AG04450 (cell line): ENCODE results near the gene ARHGEF12. TPM values are rescaled to one million over a fixed set of nuclear protein-coding genes. Genes with fewer than 3 reads are reported as not detected.

Source experiments
- CTCF ChIA-PET: fragments of 300-600, 350-600 bp; formaldehyde crosslinking; extraction: SDS; loops from one replicate; lab custom pipeline; 2022; ENCODE audit warnings: antibody characterized with exemption, inconsistent platforms; lab: Charles Lee
- POLR2A ChIA-PET: fragments of 350-600 bp; formaldehyde crosslinking; extraction: SDS; loops from one replicate; lab custom pipeline; 2021; ENCODE audit warnings: antibody characterized with exemption, inconsistent platforms; lab: Yijun Ruan, JAX
- DNase-seq: peaks from one replicate; pipeline ENCODE4 v3.0.0-alpha.2; 2011; ENCODE audit warnings: low read depth, low spot score
- H3K27ac ChIP-seq: one replicate; pipeline ENCODE4 v1.5.1; 2012; ENCODE audit warnings: low read depth, low read length, control low read depth
- H3K27me3 ChIP-seq: one replicate; pipeline ENCODE4 v1.6.0; 2012; ENCODE audit warnings: low read length; ENCODE audit not compliant: control insufficient read depth, insufficient read depth
- H3K4me3 ChIP-seq: 2 replicates; pipeline ENCODE4 v1.5.1; 2011; ENCODE audit warnings: mild to moderate bottlenecking, low read depth, low read length, control low read depth
- H3K9me3 ChIP-seq: 2 replicates; pipeline ENCODE4 v1.5.1; 2012; ENCODE audit warnings: low read length; ENCODE audit not compliant: control insufficient read depth, insufficient read depth
- polyA plus RNA-seq: library from polyadenylated mRNA; depleted of rRNA; stranded (reverse); fragments of >200 nt; gene quantifications from 2 replicates; pipeline ENCODE4 v1.2.3, GENCODE V29; 2011
- TF ChIP-seq, protein P1 (sequence below): IDR thresholded peaks from 2 replicates; pipeline ENCODE4 v1.5.1; 2011; ENCODE audit warnings: low read depth, low read length, control low read depth, inconsistent platforms

ARHGEF12 gene
- polyA plus RNA-seq, 1 experiment, result 64.8 TPM

DNA sequence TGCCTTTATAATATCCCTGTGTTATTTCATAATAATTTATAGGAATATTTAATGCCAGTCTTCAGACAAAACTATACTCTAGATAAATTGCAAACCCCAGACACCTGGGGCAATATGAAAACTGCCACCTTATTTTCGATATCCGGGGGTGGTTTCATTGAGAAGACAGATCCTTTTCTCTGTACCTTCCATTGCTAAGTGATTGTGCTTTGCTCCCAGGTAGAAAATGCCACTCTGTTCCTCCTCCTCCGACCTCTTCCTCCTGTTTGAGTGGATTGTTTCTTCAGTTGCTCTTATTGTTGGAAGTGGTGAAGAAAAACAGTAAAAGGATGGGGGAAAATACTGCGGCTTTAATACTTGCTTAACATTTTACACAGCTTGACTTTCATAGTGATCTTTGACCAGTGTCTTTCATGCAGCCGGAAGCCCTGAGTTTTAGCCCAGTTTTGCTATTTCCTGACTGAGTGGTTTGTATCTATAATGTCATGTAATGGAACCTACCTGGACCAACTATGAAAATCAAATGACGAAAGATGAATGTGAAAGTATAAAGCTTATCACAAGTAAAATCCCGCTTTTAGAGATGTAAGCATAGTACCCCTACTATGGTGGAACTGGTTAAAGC, 169.7 kb downstream of the ARHGEF12 start:
- H3K27me3 ChIP-seq, result peaks cover 13% of the 10 kb centered on the region
- H3K4me3 ChIP-seq, result no peak overlapping the region
- DNase-seq, result no peak
- H3K27ac ChIP-seq, result no peak overlapping the region
- POLR2A ChIA-PET, result no interaction called here
- no peaks in the 10 kb centered on the region for H3K9me3 ChIP-seq
- TF ChIP-seq, protein P1, sequence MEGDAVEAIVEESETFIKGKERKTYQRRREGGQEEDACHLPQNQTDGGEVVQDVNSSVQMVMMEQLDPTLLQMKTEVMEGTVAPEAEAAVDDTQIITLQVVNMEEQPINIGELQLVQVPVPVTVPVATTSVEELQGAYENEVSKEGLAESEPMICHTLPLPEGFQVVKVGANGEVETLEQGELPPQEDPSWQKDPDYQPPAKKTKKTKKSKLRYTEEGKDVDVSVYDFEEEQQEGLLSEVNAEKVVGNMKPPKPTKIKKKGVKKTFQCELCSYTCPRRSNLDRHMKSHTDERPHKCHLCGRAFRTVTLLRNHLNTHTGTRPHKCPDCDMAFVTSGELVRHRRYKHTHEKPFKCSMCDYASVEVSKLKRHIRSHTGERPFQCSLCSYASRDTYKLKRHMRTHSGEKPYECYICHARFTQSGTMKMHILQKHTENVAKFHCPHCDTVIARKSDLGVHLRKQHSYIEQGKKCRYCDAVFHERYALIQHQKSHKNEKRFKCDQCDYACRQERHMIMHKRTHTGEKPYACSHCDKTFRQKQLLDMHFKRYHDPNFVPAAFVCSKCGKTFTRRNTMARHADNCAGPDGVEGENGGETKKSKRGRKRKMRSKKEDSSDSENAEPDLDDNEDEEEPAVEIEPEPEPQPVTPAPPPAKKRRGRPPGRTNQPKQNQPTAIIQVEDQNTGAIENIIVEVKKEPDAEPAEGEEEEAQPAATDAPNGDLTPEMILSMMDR, result no peak
- CTCF ChIA-PET, result interaction anchor here (0.8 to 2.6 kb wide), 4 partner anchors 171 to 688 kb away, joined by 3 to 9 read pairs (median 6); no protein-coding TSS in a partner anchor

DNA sequence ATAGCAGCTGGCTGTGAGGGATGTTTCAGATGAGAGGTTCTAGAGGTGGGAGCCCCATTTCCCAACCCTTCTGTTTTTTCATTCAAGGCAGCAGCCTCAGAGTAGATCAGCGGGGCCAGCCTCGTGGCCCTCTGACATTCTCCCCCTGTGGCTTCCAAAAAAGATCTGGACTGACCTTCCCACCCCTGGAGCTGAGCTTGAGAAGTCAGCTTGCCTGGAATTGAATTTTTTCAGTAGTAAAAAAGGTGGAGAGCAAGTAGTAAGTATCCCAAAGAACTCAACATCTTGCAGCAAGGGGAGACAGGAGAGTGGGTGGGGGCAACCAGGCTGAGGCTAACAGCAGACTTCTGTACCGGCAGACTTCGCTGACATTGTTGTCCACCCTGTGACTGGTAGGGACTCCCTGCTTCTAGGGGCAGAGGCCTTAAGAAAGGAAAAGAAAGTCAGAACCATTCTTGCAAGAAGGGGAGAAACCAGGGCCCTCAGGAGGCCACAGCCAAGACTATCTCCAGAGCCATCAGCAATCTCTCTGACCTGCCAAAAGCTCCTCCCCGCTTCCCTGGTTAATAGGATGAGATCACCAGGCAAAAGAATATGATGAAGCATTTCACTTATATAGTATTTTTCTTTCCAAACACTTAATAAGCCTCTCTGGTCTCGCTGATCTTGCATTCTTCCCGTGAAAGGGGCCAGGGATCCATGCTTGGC, 173.3 kb downstream of the ARHGEF12 start:
- TF ChIP-seq, protein P1, result no peak
- ChIA-PET POLR2A (no interaction called here), CTCF (interaction anchor here (0.5 to 8.3 kb wide), 4 partner anchors 176 to 1962 kb away, joined by 5 to 121 read pairs (median 7); no protein-coding TSS in a partner anchor)
- Histone ChIP-seq H3K27ac (no peak overlapping the region), H3K27me3 (peaks cover 13% of the 10 kb centered on the region), H3K4me3 (no peak overlapping the region), H3K9me3 (no peaks in the 10 kb centered on the region)
- no peak for DNase-seq

DNA sequence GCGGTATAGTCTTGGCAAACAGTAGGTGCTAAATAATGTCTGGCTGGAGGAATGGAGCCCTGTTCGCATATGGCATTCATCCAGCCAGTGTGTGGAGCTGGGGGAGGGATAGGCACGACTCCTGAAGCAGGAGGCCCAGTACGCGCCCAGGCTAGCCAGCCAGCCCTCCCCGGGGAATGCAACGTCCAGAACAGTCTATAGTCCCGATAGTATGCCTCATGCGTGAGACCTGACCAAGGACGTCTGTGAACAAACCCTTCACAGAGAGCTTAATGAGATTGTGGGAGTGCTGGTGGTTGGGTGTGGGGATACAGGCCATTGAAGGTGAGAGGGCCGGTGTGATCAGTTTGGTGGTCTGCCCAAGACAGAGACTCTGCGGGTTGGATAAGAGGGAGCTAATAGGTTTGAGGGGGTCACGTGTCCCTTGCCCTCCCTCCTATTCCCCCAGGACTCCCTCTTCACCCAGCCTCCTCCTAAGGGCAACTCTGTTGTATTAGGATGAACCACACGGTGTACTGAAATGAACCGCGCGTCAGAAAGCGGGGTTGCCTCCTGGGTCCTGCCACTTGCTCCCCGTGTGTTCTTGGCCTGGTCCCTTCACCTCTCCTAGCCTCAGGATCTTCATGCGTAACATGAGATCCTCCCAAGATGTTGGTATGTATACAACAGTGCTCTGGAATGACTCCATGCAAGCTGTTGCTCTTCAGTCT, 174.3 kb downstream of the ARHGEF12 start:
- Histone ChIP-seq H3K27ac (no peak overlapping the region), H3K4me3 (no peak overlapping the region), H3K9me3 (no peaks in the 10 kb centered on the region), H3K27me3 (peaks cover 13% of the 10 kb centered on the region)
- TF ChIP-seq, protein P1, result no peak
- DNase-seq, result no peak
- ChIA-PET CTCF (interaction anchor here (0.7 to 8.3 kb wide), 24 partner anchors 9 to 684 kb away, joined by 3 to 121 read pairs (median 4); no protein-coding TSS in a partner anchor), POLR2A (interaction anchor here (1.7 kb wide), 1 partner anchor 200 kb away, joined by 4 read pairs; no protein-coding TSS in a partner anchor)

DNA sequence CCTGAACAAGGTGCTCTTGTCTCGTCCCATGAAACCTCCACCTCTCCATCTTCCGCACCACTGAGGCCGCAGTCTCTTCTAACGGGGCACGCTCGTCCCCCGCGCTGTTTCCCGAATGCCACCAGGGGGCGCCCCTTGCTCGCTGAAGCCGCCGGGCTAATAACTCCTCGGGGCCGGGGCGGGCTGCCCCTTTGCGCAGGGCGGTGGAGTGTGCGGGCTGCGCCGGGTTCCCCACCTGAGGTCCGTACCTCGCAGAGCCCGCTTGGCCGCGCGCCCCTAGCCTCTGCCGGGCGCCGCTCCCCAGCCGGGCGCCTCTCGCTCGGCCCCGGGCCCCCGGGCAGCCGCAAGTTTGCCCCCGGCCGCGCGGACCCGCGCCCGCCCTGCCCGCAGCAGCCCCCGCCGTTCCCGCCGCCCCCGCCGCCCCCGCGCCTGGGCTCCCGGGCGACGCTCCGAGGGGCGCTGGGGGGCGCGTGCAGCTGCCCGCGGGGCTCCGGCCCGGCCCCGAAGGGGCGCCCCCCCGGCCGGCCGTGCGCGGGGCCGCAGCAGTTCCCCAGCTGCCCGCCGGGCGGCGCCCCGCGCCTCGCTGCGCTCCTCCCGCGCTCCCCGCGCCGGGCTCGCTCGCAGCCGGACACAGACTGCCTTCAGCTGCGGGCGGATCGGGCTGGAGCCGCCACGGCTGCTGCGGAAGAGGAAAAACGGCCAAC, 175.1 kb downstream of the ARHGEF12 start, which contains the start of gene GRIK4:
Gene GRIK4, plus strand, starts transcription at position 633 of the 704 bp plus-strand sequence. CDS start 148,571 bp downstream, outside the sequence.
- ChIA-PET POLR2A (interaction anchor here (1.7 kb wide), 1 partner anchor 199 kb away, joined by 4 read pairs; no protein-coding TSS in a partner anchor), CTCF (interaction anchor here (0.6 to 8.3 kb wide), 26 partner anchors 10 to 683 kb away, joined by 3 to 121 read pairs (median 4); no protein-coding TSS in a partner anchor)
- no peak within 1 kb of the TSS for H3K27ac ChIP-seq
- TF ChIP-seq, protein P1, result peak; percentile 92
- DNase-seq, result no peak
- H3K27me3 ChIP-seq, result peaks cover 9% of the 10 kb centered on the region
- H3K4me3 ChIP-seq, result peak within 1 kb of the TSS; percentile 57
- no peaks in the 10 kb centered on the region for H3K9me3 ChIP-seq
